ENCODE data around the gene DMRT3. TPM values are rescaled to one million over a fixed set of nuclear protein-coding genes. Genes with fewer than 3 reads are reported as not detected.

Gene DMRT3
- total RNA-seq, 4 donors from 2014 or later: 1.0 TPM; not detected in 3

GRCh38 chr9:974031-974995 lies 2.1 kb upstream of the DMRT3 start:
- no peaks in the 10 kb centered on the region for H3K36me3 ChIP-seq
- H3K9me3 ChIP-seq: no peaks in the 10 kb centered on the region
- TF ChIP-seq POLR2A (IDR thresholded peaks at IDR 0.05) (no peak), CTCF (IDR thresholded peaks at IDR 0.05) (no peak)
- H3K4me1 ChIP-seq: peaks cover 16 to 63% (median 26%) of the 10 kb centered on the region in 3 donors
- H3K27ac ChIP-seq: no peak overlapping the region
- H3K27me3 ChIP-seq: peaks cover 6 to 100% (median 45%) of the 10 kb centered on the region in 4 donors
- H3K4me3 ChIP-seq: no peak overlapping the region
- intact Hi-C loops (cut with DNase I): no loop called here
- WGBS, 2 donors: 53 to 54% methylated on average over 28 to 29 of the region's 29 CpGs
- no peak for DNase-seq

- Histone ChIP-seq H3K9me3 (no peaks in the 10 kb centered on the region), H3K27ac (no peak overlapping the region), H3K27me3 (peaks cover 6 to 100% (median 37%) of the 10 kb centered on the region in 4 donors), H3K4me3 (no peak overlapping the region), H3K36me3 (no peaks in the 10 kb centered on the region), H3K4me1 (peaks cover 16 to 55% (median 23%) of the 10 kb centered on the region in 3 donors)
- 39 to 46% methylated on average over 22 to 23 of the region's 24 CpGs for WGBS, 2 donors
- intact Hi-C loops (cut with DNase I): no loop called here
- no peak for TF ChIP-seq POLR2A (IDR thresholded peaks at IDR 0.05)
- no peak for TF ChIP-seq CTCF (IDR thresholded peaks at IDR 0.05)
- DNase-seq: no peak
Observed at GRCh38 chr9:974996-975739, 1.3 kb upstream of the DMRT3 start.

DNA sequence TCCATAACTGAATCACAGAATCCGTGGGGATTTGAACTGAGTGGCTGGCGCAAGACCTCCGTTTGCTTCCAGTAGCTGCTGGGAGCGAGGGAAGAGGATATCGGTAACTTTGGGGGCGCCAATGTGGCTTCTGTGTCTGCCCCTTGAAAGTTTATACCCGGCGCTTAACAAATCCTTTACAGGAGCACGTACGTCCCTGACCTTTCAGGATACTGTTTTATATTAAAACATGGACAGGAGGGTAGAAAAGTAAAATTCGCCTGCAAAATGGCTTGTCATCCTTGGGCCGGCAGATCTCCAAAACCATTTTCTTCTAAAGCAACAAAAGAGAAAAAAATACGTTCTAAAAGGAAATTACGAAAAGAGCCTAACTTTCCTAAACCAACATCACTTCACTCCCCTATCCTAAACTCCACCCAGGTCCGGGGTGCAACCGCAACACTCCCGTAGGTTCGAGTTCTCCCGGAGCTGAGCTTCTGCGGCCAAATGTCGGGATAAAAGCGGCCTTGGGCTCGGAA lies 656 bp upstream of the DMRT3 start:
- peaks cover 16 to 49% (median 23%) of the 10 kb centered on the region in 3 donors for H3K4me1 ChIP-seq
- H3K36me3 ChIP-seq: no peaks in the 10 kb centered on the region
- no peaks in the 10 kb centered on the region for H3K9me3 ChIP-seq
- intact Hi-C loops (cut with DNase I): no loop called here
- H3K27me3 ChIP-seq: peaks cover 6 to 100% (median 33%) of the 10 kb centered on the region in 4 donors
- no peak overlapping the region for H3K27ac ChIP-seq
- WGBS, 2 donors: 31 to 34% methylated on average over 18 to 23 of the region's 23 CpGs
- DNase-seq: no peak
- TF ChIP-seq POLR2A (IDR thresholded peaks at IDR 0.05) (no peak), CTCF (IDR thresholded peaks at IDR 0.05) (no peak)
- peak overlapping the region; percentile 40 to 54 (median 46) for H3K4me3 ChIP-seq

GRCh38 chr9:976943-977837 lies 735 bp downstream of the DMRT3 start:
- no peak for TF ChIP-seq POLR2A (IDR thresholded peaks at IDR 0.05)
- TF ChIP-seq CTCF (IDR thresholded peaks at IDR 0.05): no peak
- peak overlapping the region; percentile 40 to 54 (median 46) for H3K4me3 ChIP-seq
- intact Hi-C loops (cut with DNase I): no loop called here
- H3K36me3 ChIP-seq: no peaks in the 10 kb centered on the region
- no peak for DNase-seq
- WGBS, 2 donors: 5 to 16% methylated on average over 7 to 33 of the region's 92 CpGs
- peaks cover 14 to 35% (median 16%) of the 10 kb centered on the region in 3 donors for H3K4me1 ChIP-seq
- peaks cover 6 to 100% (median 23%) of the 10 kb centered on the region in 4 donors for H3K27me3 ChIP-seq
- peak overlapping the region in 1 of 4 donors; percentile 38 for H3K27ac ChIP-seq
- no peaks in the 10 kb centered on the region for H3K9me3 ChIP-seq

All from esophagus squamous epithelium (tissue), 5 donors.